Keratinocyte (primary cell): ENCODE data around the gene MAD1L1.

Source experiments
- EZH2 ChIP-seq: IDR thresholded peaks from one replicate; pipeline ENCODE4 v1.6.1; 2012; ENCODE audit warnings: inconsistent platforms, mild to moderate bottlenecking, low read length, moderate library complexity
- TF ChIP-seq, protein P1 (sequence below), 3 experiments: IDR thresholded peaks in 1 of 3; conservative IDR thresholded peaks in 1 of 3; optimal IDR thresholded peaks in 1 of 3; 2 replicates in 2 of 3; 3 replicates in 1 of 3; pipeline versions ENCODE3 to v1.5.1; 2011; ENCODE audit warnings: low read length in 3 of 3, mild to moderate bottlenecking in 3 of 3, moderate library complexity in 2 of 3, control low read depth in 1 of 3, inconsistent platforms in 1 of 3; ENCODE audit not compliant: insufficient read depth in 2 of 3; ENCODE audit errors: extremely low read depth in 1 of 3

DNA sequence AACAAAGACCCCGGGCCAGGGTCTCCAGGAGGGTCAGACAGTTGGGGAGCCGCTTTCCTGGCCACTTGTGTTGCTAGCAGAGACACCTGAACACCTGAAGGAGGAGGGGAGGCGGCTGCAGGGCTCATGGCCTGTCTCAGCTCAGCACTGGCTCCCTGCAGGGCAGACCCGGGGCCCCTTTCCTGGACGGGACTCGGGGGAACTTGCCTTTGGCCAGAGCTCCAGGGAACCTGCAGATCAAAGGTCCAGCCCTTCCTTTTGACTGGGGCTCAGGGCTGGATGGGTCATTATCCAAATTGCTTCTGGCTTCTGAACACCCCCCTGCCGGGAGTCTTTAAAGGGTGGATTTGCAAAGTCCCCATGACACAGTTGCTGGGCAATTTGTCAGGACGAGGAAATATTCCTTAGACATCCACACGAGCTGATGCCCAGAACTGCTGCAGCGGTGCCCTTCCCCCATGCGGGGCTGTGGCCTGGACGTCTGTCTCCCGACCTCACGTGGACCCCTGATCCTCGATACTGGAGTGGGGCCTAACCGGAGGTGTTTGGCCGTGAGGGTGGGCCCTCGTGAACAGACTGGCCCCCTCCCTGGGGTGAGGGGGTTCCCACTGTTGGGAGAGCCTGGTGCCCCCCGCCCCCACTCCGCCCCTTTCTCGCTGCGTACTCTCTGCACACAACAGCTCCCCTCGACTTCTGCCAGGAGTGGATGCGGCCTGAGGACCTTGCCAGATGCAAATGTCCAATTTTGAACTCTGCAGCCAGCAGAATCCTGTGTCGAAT lies 368.4 kb downstream of the MAD1L1 start:
- TF ChIP-seq, protein P1, sequence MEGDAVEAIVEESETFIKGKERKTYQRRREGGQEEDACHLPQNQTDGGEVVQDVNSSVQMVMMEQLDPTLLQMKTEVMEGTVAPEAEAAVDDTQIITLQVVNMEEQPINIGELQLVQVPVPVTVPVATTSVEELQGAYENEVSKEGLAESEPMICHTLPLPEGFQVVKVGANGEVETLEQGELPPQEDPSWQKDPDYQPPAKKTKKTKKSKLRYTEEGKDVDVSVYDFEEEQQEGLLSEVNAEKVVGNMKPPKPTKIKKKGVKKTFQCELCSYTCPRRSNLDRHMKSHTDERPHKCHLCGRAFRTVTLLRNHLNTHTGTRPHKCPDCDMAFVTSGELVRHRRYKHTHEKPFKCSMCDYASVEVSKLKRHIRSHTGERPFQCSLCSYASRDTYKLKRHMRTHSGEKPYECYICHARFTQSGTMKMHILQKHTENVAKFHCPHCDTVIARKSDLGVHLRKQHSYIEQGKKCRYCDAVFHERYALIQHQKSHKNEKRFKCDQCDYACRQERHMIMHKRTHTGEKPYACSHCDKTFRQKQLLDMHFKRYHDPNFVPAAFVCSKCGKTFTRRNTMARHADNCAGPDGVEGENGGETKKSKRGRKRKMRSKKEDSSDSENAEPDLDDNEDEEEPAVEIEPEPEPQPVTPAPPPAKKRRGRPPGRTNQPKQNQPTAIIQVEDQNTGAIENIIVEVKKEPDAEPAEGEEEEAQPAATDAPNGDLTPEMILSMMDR (optimal IDR thresholded peaks at IDR 0.05 in 1 of 3, IDR thresholded peaks at IDR 0.05 in 1 of 3, conservative IDR thresholded peaks at IDR 0.05 in 1 of 3; ENCODE audit: extremely low read depth in 1 of 3, insufficient read depth in 2 of 3, low read length in 3 of 3): no peak
- no peak for TF ChIP-seq EZH2
